IMR-90 (cell line): ENCODE measurements around the gene KDM6B. TPM values are rescaled to one million over a fixed set of nuclear protein-coding genes. Genes with fewer than 3 reads are reported as not detected.

Experiments
- ATAC-seq: fragments of 200-7000 bp; cut with Tn5 transposase; 2 replicates; pipeline ENCODE4 v1.9.1; 2020; ENCODE audit warnings: low read depth, mild to moderate bottlenecking, moderate library complexity
- BruUV-seq: library from RNA; stranded (reverse); fragments of 400-500 nt; replicated peaks from 2 replicates; lab custom pipeline; 2021; lab: Mats Ljungman, UMichigan
- CTCF ChIA-PET: fragments of 300-600 bp; formaldehyde crosslinking; extraction: SDS; loops from one replicate; lab custom pipeline; 2021; ENCODE audit warnings: antibody characterized with exemption; lab: Yijun Ruan, JAX
- POLR2A ChIA-PET: fragments of 300-600 bp; sonication (Branson Sonifier 250); formaldehyde crosslinking; loops from one replicate; lab custom pipeline; 2022; ENCODE audit warnings: antibody characterized with exemption; ENCODE audit not compliant: unreplicated experiment; lab: Charles Lee
- DNase-seq: peaks from one replicate; pipeline ENCODE4 v3.0.0; 2013
- H2AFZ ChIP-seq: replicated peaks from 2 replicates; pipeline ENCODE3; 2013; ENCODE audit warnings: low read length, mild to moderate bottlenecking; ENCODE audit not compliant: poor library complexity
- H2AK5ac ChIP-seq: 2 replicates; pipeline ENCODE4 v1.6.1; 2013; ENCODE audit warnings: low read depth, low read length, inconsistent platforms
- H2AK9ac ChIP-seq: replicated peaks from 2 replicates; pipeline ENCODE3; 2013; ENCODE audit warnings: mild to moderate bottlenecking, low read depth, low read length, moderate library complexity; ENCODE audit not compliant: poor library complexity
- H2BK120ac ChIP-seq: 2 replicates; pipeline ENCODE4 v1.6.1; 2013; ENCODE audit warnings: low read depth, low read length, inconsistent platforms
- H2BK15ac ChIP-seq: 3 replicates; pipeline ENCODE4 v1.6.1; 2013; ENCODE audit warnings: low read depth, low read length, inconsistent platforms
- H2BK20ac ChIP-seq: 2 replicates; pipeline ENCODE4 v1.6.1; 2013; ENCODE audit warnings: low read depth, mild to moderate bottlenecking, inconsistent platforms, low read length, moderate library complexity
- H2BK5ac ChIP-seq: 2 replicates; pipeline ENCODE4 v1.6.1; 2013; ENCODE audit warnings: mild to moderate bottlenecking, low read depth, low read length, inconsistent platforms; ENCODE audit not compliant: poor library complexity, severe bottlenecking
- H3K14ac ChIP-seq: replicated peaks from 2 replicates; pipeline ENCODE4 v1.6.1; 2013; ENCODE audit warnings: low read depth, low read length, inconsistent platforms
- H3K18ac ChIP-seq: 2 replicates; pipeline ENCODE4 v1.6.1; 2013; ENCODE audit warnings: low read depth, low read length, control low read depth
- H3K23ac ChIP-seq: 2 replicates; pipeline ENCODE4 v1.6.1; 2013; ENCODE audit warnings: low read depth, low read length, inconsistent platforms
- H3K27ac ChIP-seq: 2 replicates; pipeline ENCODE4 v1.5.1; 2013; ENCODE audit warnings: mild to moderate bottlenecking, control low read depth, low read length; ENCODE audit not compliant: insufficient read depth
- H3K27me3 ChIP-seq: 2 replicates; pipeline ENCODE4 v1.6.1; 2013; ENCODE audit warnings: low read length; ENCODE audit not compliant: control insufficient read depth, insufficient read depth
- H3K36me3 ChIP-seq: 2 replicates; pipeline ENCODE4 v1.6.1; 2013; ENCODE audit warnings: low read length, mixed read lengths; ENCODE audit not compliant: control insufficient read depth, insufficient read depth
- H3K4ac ChIP-seq: 2 replicates; pipeline ENCODE4 v1.6.1; 2013; ENCODE audit warnings: low read depth, low read length, inconsistent platforms
- H3K4me1 ChIP-seq: 2 replicates; pipeline ENCODE4 v1.6.1; 2013; ENCODE audit warnings: low read length, mixed read lengths; ENCODE audit not compliant: control insufficient read depth, insufficient read depth
- H3K4me2 ChIP-seq: 2 replicates; pipeline ENCODE4 v1.6.1; 2013; ENCODE audit warnings: low read depth, mild to moderate bottlenecking, control low read depth, low read length, moderate library complexity
- H3K4me3 ChIP-seq: 2 replicates; pipeline ENCODE4 v1.5.1; 2013; ENCODE audit warnings: low read depth, mild to moderate bottlenecking, control low read depth, low read length, moderate library complexity; ENCODE audit not compliant: insufficient read depth
- H3K56ac ChIP-seq: 2 replicates; pipeline ENCODE4 v1.6.1; 2013; ENCODE audit warnings: low read length, inconsistent platforms; ENCODE audit not compliant: insufficient read depth; ENCODE audit errors: extremely low read depth
- H3K79me1 ChIP-seq, 2 experiments: 2 replicates each; pipeline ENCODE4 v1.6.1; 2013; ENCODE audit warnings: low read length in 2 of 2, inconsistent platforms in 1 of 2, low read depth in 1 of 2
- H3K9ac ChIP-seq: 2 replicates; pipeline ENCODE4 v1.6.1; 2013; ENCODE audit warnings: low read depth, low read length, control low read depth
- H3K9me1 ChIP-seq: 2 replicates; pipeline ENCODE4 v1.6.1; 2013; ENCODE audit warnings: low read length, inconsistent platforms; ENCODE audit not compliant: insufficient read depth
- H3K9me3 ChIP-seq: 2 replicates; pipeline ENCODE4 v1.6.1; 2013; ENCODE audit warnings: low read length; ENCODE audit not compliant: control insufficient read depth, insufficient read depth
- H4K20me1 ChIP-seq: 2 replicates; pipeline ENCODE4 v1.6.1; 2013; ENCODE audit warnings: low read length, inconsistent platforms; ENCODE audit not compliant: insufficient read depth
- H4K5ac ChIP-seq: 2 replicates; pipeline ENCODE4 v1.6.1; 2013; ENCODE audit warnings: mild to moderate bottlenecking, low read depth, low read length, control low read depth
- H4K8ac ChIP-seq, 2 experiments: 2 replicates each; pipeline ENCODE4 v1.6.1; 2013; ENCODE audit warnings: low read depth in 2 of 2, low read length in 2 of 2, control low read depth in 1 of 2, inconsistent platforms in 1 of 2
- H4K91ac ChIP-seq: 2 replicates; pipeline ENCODE4 v1.6.1; 2013; ENCODE audit warnings: low read depth, low read length, inconsistent platforms; ENCODE audit not compliant: insufficient read depth
- BHLHE40 ChIP-seq: fragments of 150-350 bp; IDR thresholded peaks from 2 replicates; pipeline ENCODE4 v1.6.1; 2016; ENCODE audit warnings: mild to moderate bottlenecking, low read depth, low read length
- CEBPB ChIP-seq: IDR thresholded peaks from 2 replicates; pipeline ENCODE4 v1.6.1; 2012; ENCODE audit warnings: low read depth, low read length, improper control_type of control experiment
- CTCF ChIP-seq: conservative IDR thresholded peaks from 2 replicates; pipeline ENCODE4 v1.5.1; 2012; ENCODE audit warnings: mild to moderate bottlenecking, low read depth, low read length, improper control_type of control experiment
- FOS ChIP-seq: fragments of 150-350 bp; IDR thresholded peaks from 2 replicates; pipeline ENCODE4 v1.6.1; 2016; ENCODE audit warnings: low read depth, low read length
- MAFK ChIP-seq: IDR thresholded peaks from 2 replicates; pipeline ENCODE4 v1.6.1; 2012; ENCODE audit warnings: low read depth, low read length, improper control_type of control experiment
- MAZ ChIP-seq: IDR thresholded peaks from 2 replicates; pipeline ENCODE4 v1.6.1; 2012; ENCODE audit warnings: low read depth, mild to moderate bottlenecking, low read length, improper control_type of control experiment, moderate library complexity, borderline replicate concordance
- MXI1 ChIP-seq: IDR thresholded peaks from 2 replicates; pipeline ENCODE4 v1.6.1; 2012; ENCODE audit warnings: low read depth, mild to moderate bottlenecking, low read length, moderate library complexity, borderline replicate concordance
- NFE2L2 ChIP-seq: fragments of 150-350 bp; IDR thresholded peaks from 2 replicates; pipeline ENCODE4 v1.6.1; 2016; ENCODE audit warnings: low read depth, mild to moderate bottlenecking, low read length
- POLR2A ChIP-seq: IDR thresholded peaks from 2 replicates; pipeline ENCODE4 v1.6.1; 2012; ENCODE audit warnings: mild to moderate bottlenecking, low read depth, low read length
- RAD21 ChIP-seq: IDR thresholded peaks from 2 replicates; pipeline ENCODE4 v1.6.1; 2012; ENCODE audit warnings: low read length, improper control_type of control experiment
- RCOR1 ChIP-seq: IDR thresholded peaks from 2 replicates; pipeline ENCODE4 v1.6.1; 2012; ENCODE audit warnings: mild to moderate bottlenecking, low read length, improper control_type of control experiment; ENCODE audit not compliant: insufficient replicate concordance
- RFX5 ChIP-seq: IDR thresholded peaks from 2 replicates; pipeline ENCODE4 v1.8.0; 2012; ENCODE audit warnings: low read depth, mild to moderate bottlenecking, low read length, moderate library complexity
- SMC3 ChIP-seq: fragments of 150-350 bp; IDR thresholded peaks from 2 replicates; pipeline ENCODE4 v1.6.1; 2016; ENCODE audit warnings: low read depth, mild to moderate bottlenecking, antibody characterized with exemption, low read length, moderate library complexity
- USF2 ChIP-seq: fragments of 150-350 bp; IDR thresholded peaks from 2 replicates; pipeline ENCODE4 v1.6.1; 2017; ENCODE audit warnings: mild to moderate bottlenecking, antibody characterized with exemption, low read length, low read depth
- WGBS, 2 experiments: methylation state at CpG; one replicate each; pipeline versions ENCODE4 v1.1.5 to v1.1.7; 2013; ENCODE audit warnings: missing lambda C conversion rate in 2 of 2; ENCODE audit not compliant: insufficient read length in 1 of 2; ENCODE audit errors: extremely low coverage in 2 of 2; 5-methylcytosine and 5-hydroxymethylcytosine counted together
- dilution Hi-C: fragments of 300-500 bp; cut with HindIII; formaldehyde crosslinking; loops from one replicate; pipeline ENCODE4 v1.14.3; 2018; ENCODE audit warnings: low sequenced_read_pairs; ENCODE audit not compliant: unreplicated experiment
- in situ Hi-C: fragments of 300-500 bp; cut with MboI; formaldehyde crosslinking; loops from 3 replicates; pipeline ENCODE4 v1.14.3; 2019; ENCODE audit warnings: low sequenced_read_pairs, inconsistent platforms, mixed read lengths
- intact Hi-C: fragments of 100-400 bp; cut with micrococcal nuclease; formaldehyde crosslinking; loops from 2 replicates; pipeline ENCODE4 v1.10.0; 2022
- polyA plus RNA-seq, 3 experiments: library from polyadenylated mRNA; depleted of rRNA; stranded (reverse); fragments of >200 nt; gene quantifications; 2 replicates each; pipeline ENCODE4 v1.2.3, GENCODE V29; 2012; ENCODE audit warnings: low replicate concordance in 1 of 3
- total RNA-seq: library from RNA; depleted of rRNA; stranded (reverse); fragments of >200 nt; gene quantifications from 2 replicates; pipeline ENCODE4 v1.2.3, GENCODE V29; 2012

Gene KDM6B
- total and polyA plus RNA-seq, 2 of the 4 experiments (the other 2 are of a cell fraction) = 0.72 to 3.5 TPM

DNA sequence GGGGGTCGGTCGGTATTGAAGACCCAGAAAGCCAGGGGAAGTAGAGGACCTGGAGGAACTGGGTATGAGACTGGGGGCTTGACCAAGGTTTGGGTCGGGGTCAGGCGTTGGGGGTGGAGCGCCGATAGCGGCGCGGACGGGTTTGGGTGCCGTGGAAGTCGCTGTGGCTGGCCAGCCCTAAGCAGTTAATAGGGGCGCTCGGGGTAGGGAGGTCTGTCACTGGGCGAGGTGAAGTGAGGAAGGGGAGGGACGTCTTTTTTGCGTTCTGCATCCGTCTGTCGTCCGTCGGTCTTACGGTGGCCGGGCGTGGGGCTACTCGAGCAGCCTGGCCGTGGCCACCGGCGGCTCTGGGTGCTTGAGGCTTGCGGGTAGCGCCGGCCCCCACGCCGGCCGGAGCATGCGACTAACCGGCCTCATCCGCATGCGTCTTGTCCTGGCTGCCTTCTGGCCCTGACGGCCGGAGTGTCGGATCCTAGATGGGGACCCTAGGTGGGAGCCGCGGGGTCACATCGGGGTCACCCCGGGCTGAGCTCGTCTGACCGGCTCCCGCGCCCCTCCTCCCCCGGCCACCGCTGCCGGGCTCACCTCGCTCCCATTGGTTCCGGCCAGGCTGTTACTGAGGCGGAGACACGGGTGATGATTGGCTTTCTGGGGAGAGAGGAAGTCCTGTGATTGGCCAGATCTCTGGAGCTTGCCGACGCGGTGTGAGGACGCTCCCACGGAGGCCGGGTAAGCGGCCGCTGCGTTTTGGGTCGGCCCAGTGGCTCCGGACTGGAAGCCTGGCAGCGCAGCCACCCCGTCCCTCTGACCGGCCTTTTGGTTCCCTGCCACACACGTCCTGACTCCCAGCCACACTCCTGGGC lies 10.5 kb downstream of the KDM6B start:
- Histone ChIP-seq H2BK20ac (peak overlapping the region; percentile 9; the same call in 1 of the 2 replicates), H3K27me3 (no peaks in the 10 kb centered on the region), H3K36me3 (peaks cover 38% of the 10 kb centered on the region), H3K14ac (peak overlapping the region; percentile 64), H3K79me1 (peaks cover 14 to 60% of the 10 kb centered on the region in 2 experiments), H4K8ac (peak overlapping the region; percentile 54 to 77; a peak in 3 of 4 replicates), H2AK5ac (peak overlapping the region; percentile 84), H3K23ac (peak overlapping the region; percentile 58; the same call in 1 of the 2 replicates), H3K4me1 (peaks cover 13% of the 10 kb centered on the region), H2AK9ac (peak overlapping the region; percentile 48), H2BK15ac (peak overlapping the region; percentile 44; the same call in 1 of the 3 replicates), H4K91ac (peak overlapping the region; percentile 42; the same call in 1 of the 2 replicates), H2AFZ (peak overlapping the region; percentile 81), H3K27ac (peak overlapping the region; percentile 72), H3K9me1 (no peaks in the 10 kb centered on the region; the same call in 1 of the 2 replicates), H3K4ac (peak overlapping the region; percentile 89), H2BK5ac (peak overlapping the region; percentile 97), H2BK120ac (peak overlapping the region; percentile 68; the same call in 1 of the 2 replicates), H3K9me3 (no peaks in the 10 kb centered on the region), H4K5ac (no peak overlapping the region), H3K9ac (peak overlapping the region; percentile 67), H3K56ac (peak overlapping the region; percentile 70), H4K20me1 (peaks cover 68% of the 10 kb centered on the region), H3K4me3 (peak overlapping the region; percentile 71), H3K18ac (no peak overlapping the region), H3K4me2 (peak overlapping the region; percentile 79)
- intact Hi-C loops = loop anchor here (1.0 to 5.0 kb wide), 3 partner anchors 8 to 272 kb away; no protein-coding TSS in a partner anchor
- peak; percentile 94 for DNase-seq
- dilution Hi-C loops = no loop called here
- BruUV-seq = no TSS peak
- peak; percentile 70 for ATAC-seq
- ChIA-PET CTCF (interaction anchor here (0.7 to 0.8 kb wide), 2 partner anchors 9 to 13 kb away, joined by 3 to 4 read pairs; partner anchors contain the start of gene NAA38), POLR2A (no interaction called here)
- 0% methylated on average over 21 of the region's 71 CpGs; no CpG with 5 or more reads in 1 of the 2 experiments for WGBS, 2 experiments
- in situ Hi-C loops = no loop called here
- TF ChIP-seq CEBPB (no peak), RAD21 (no peak), MXI1 (peak; percentile 52; the same call in 1 of the 2 replicates), MAFK (no peak), CTCF (no peak), POLR2A (peak; percentile 92), NFE2L2 (no peak), USF2 (peak; percentile 14; the same call in 1 of the 2 replicates), RCOR1 (no peak), MAZ (peak; percentile 60), SMC3 (no peak), FOS (no peak; the same call in 1 of the 2 replicates), BHLHE40 (no peak), RFX5 (peak; percentile 79)
